HG02981 (cell line): ENCODE results near the gene CFAP300.

ENCODE experiments used
- ATAC-seq: cut with Tn5 transposase; IDR thresholded peaks from one replicate; pipeline ENCODE4 v1.9.1; 2021; ENCODE audit warnings: mild to moderate bottlenecking, moderate library complexity; ENCODE audit not compliant: unreplicated experiment

The CFAP300 gene

DNA sequence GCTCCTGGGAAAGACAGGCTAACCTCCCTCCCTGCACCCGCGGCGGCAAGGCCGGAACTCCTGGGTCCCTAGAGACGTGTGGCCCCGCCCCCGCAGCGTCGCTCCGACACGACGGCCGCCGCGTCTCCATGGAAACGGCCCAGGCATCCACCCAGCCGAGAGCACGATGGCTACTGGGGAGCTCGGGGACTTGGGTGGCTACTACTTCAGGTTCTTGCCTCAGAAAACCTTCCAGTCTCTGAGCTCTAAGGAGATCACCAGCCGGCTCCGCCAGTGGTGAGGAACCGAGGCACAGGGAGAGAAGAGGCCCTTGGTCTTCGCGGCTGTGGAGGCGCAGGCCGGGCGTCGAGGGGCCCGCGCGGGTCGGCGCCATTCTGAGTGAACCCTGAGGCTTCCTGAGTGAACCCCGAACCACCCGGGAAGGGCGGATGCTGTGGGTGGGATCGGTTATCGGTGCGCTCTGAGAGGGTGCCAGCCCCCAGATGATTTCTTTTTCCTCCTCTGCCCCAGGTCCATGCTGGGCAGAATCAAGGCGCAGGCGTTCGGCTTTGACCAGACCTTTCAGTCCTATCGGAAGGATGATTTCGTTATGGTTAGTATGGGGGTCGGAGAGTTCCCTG, at the start of gene CFAP300:
CFAP300 (plus strand) TSS at position 133 of the 620 bp plus-strand sequence; CDS start at position 167, 34 bp downstream.
- peak; percentile 53 for ATAC-seq

DNA sequence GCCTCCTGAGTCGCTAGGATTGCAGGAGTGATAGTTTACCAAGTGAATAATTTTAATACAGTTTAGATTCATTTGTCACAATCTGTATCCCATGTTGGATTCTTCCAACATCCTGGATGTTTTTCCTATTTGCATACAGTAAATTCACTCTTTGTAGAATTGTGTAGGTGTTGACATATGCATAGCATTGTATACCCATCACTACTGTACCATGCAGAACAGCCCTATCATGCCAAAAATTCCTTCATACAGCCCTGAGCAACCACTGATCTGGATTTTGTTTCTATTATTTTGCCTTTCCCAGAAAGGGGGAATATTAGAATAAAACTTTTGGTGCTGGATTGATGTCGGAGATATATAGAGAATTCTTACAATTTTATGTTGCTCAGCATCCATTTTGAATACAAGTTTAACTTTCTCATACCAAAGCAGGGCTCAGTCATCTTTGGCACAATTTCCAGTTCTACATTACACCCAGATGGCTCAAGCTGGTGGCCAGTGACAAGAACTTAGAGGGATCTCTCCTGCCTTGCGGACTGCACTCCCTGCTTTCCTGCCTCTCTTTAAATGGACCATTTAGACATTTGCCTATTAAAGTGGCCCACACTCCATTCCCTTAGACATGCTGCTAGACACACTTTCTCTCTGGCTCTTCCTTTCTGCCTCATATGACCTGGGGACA, 45.4 kb upstream of the CFAP300 start:
- no peak for ATAC-seq

- no peak for ATAC-seq
These were observed 43.0 kb upstream of the CFAP300 start for GRCh38 chr11:102004220-102004619.

DNA sequence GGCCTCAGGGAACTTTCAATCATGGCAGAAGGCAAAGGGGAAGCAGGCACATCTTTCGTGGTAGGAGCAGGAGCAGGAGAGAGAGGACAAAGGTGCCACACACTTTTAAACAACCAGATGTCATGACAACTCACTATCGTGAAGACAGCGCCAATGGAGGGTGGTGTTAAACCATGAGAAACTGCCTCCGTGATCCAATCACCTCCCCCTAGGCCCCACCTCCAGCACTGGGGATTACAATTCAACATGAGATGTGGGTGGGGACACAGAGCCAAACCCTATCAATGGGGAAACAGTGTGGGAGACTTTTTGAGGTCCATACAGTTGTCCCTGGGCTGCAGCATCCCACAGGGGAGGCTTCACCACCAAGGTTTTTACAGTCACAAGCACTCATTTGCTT, 41.9 kb upstream of the CFAP300 start:
- no peak for ATAC-seq

- ATAC-seq: no peak
These were observed 40.2 kb upstream of the CFAP300 start for GRCh38 chr11:102006835-102007566.

DNA sequence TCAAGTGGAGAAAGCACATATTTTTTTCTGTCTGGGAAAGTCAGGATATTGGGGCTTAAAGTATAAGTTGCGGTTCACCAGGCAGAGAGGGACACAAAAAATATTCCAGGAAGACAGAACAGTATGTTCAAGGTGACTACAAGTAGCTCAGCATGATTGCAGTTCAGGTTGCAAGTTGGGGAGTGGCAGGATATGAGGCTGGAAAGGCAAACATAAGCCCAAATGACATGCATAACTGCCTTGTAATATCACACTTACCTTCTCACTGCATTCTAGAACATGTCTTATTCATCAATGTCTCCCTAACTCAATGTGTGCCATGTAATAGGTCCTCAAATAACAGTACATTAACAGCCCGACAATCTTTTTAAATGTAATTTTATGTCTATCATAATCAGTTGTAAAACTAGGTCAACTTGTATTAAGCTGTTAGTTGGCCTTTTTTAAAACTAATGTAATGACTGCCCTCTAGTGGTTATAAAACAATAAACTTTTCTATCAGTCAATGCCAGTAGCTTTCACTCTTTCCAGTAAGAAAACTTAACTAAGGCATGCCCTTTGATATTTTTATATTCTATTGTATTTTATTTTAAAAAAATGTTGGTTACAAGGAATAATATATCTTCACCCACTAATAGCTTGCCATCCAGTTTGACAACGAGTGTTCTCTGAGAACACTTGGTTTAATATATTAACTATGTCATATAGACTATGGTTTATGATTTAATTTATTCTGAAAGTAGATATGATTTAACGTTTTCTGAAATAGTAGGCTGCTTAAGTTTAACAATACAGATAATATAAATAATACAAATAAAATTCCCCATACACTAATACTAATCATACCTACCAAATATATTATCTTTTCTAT, 39.4 kb upstream of the CFAP300 start:
- peak; percentile 83 for ATAC-seq

- no peak for ATAC-seq
These were observed 36.3 kb upstream of the CFAP300 start for GRCh38 chr11:102010776-102011494.

GRCh38 chr11:102012946-102013345, 34.3 kb upstream of the CFAP300 start:
- no peak for ATAC-seq

- ATAC-seq: no peak
These were observed 32.5 kb upstream of the CFAP300 start for GRCh38 chr11:102014756-102015155.

DNA sequence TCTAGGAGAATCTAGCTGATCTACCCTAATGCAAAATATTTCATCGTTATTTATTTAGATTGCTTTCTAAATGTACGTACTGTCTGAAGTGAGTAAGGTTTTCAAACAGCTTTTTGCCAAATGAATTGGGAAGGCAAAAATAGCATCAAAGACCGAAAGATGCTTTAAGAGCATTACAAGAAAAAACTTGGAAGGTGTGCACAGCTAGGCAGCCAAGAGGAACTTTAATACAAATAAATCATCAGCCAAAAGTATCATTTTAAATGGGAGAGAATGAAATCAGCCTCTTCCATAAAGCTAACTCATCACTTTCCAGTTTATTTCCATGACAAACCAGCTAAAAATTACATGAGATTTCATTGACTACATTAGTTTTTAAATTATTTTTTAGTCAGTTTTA, 30.2 kb upstream of the CFAP300 start:
- no peak for ATAC-seq

GRCh38 chr11:102026217-102026616, 21.0 kb upstream of the CFAP300 start:
- no peak for ATAC-seq

GRCh38 chr11:102026959-102027358, 20.3 kb upstream of the CFAP300 start:
- ATAC-seq: no peak

DNA sequence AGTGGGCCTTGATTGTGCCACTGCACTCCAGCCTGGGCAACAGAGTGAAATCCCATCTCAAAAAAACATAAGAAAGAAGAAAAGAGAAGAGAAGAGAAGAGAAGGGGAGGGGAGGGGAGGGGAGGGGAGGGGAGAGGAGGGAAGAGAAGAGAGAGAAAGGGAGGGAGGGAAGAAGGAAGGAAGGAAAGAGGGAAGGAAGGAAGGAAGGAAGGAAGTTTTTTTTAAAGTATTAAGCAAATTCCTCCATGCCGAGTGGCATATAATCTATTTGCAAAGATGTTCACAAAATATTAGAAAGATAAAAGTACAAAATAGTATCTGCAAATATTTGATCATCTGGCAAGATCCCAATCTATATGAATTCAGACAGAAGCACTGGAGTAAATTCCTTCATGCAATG, 10.5 kb upstream of the CFAP300 start:
- no peak for ATAC-seq

DNA sequence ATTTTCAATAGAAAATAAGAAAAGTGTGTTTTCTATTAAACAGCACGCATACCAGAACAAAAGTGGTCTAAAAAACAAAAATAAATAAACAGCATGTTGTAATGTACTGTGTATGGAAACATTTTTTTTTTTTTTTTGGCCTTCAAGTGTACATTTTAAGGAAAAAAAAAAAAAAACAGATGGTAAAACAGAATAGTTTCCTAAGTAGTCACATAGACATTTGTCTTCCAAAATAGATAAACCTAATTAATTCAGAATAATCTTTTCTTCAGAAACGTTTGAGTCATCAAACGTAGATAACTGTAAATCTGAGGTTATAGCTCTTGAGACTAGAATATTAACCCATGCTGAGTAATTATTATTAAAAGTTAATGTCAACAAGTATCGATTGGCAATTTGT, 396 bp upstream of the CFAP300 start:
- ATAC-seq: no peak

DNA sequence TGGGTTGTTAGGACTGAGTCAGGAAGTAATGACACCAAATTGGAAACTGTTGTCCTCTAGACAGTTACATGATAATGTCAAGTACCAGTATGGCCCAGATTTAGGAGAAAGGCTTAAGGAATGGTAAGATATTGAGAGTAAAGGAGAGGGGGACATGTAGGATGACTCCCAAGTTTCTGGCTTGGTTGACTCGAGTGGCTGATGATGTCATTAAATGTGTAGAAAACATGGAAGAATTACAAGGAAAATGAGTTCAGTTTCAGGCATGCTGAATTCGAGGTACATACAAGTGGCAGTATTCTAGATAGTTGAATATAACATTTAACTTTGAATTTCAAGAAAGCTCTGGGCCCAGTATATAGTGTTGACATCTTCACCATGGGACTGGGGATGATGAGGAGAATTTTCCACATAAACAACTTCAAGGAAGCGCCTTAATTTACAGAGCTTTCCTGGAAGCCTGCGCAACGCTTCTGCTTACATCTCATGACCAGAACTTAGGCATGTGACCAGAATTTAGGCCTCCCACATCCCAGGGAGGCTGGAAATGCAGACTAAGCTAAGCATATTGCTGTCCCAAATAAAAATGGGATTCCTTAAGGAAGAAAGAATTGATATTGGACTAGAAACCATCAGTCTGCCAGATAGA, 3.8 kb downstream of the CFAP300 start:
- no peak for ATAC-seq

- ATAC-seq: no peak
These were observed 14.0 kb downstream of the CFAP300 start for GRCh38 chr11:102061276-102061675.

DNA sequence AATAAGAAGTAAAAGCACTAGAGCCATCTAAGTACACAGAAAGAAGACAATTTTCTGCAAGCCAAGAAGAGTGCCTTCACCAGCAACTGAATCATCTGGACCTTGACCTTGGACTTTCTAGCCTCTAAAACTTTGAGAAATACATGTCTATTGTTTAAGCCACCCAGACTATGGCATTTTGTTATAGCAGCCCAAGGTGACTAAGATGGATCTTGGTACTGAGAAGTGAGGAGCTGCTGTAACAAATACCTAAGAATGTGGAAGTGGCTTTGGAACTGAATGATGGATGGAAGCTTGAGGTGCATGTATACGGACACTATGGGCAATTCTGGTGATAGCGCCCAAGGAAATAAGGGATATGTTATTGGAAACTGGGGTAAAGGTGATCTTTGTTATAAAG, 14.9 kb downstream of the CFAP300 start:
- ATAC-seq: no peak

DNA sequence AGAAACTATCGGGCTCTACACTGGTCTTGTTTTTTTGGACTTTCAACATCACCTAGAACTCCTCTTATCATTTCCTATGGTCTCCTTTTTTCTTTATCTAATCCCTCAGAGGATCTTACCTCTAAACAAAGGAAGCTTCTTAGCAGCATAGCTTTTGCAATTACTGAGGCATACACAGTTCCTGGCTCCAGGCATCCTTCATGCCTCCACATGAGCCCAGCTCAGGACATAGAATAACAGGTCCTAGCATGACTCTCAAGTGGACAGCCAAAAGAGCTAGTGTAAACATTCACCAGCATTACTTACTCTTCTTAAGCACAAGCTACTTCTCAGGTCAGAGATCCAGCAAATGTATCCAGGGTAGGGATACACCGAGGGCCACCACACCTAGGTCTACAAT, 17.1 kb downstream of the CFAP300 start:
- ATAC-seq: no peak

DNA sequence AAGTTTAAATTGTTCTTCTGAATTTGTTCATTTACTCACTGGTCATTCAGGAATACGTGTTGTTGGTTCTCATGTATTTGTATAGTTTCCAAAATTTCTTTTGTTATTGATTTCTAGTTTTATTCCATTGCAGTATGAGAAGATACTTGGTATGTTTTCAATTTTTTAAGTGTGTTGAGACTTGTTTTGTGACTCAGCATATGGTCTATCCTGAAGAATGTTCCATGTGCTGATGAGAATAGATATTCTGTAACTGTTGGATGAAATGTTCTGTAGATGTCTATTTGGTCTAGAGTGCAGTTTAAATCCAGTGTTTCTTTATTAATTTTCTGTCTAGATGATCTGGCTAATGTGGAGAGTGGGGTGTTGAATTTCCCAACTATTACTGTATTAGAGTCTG, 23.5 kb downstream of the CFAP300 start:
- no peak for ATAC-seq
